ENCODE results near the gene MYMX.

The MYMX gene

DNA sequence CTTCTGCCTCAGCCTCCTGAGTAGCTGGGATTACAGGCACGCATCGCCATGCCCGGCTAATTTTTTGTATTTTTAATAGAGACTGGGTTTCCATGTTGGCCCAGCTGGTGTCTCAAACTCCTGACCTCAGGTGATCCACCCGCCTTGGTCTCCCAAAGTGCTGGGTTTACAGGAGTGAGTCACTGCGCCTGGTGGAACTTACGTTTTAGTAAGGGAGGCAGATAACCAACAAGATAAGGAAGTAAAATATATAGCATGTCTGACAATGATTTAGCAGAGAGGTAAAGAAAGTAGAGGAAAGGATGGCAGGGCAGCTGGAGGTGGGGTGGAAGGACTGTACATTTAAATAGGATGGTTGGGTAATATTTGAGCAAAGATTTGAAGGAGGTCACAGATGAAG, 12.8 kb upstream of the MYMX start:
- Mint-ChIP-seq H3K9me3 (no peaks in the 10 kb centered on the region), H3K27me3 (ENCODE audit: low read depth, poor library complexity) (peaks cover 13% of the 10 kb centered on the region), H3K4me3 (no peak overlapping the region), H3K4me1 (peaks cover 66% of the 10 kb centered on the region), H3K36me3 (ENCODE audit: low read depth) (no peaks in the 10 kb centered on the region), H3K27ac (no peak overlapping the region)
- no peak for DNase-seq
- no peak for TF ChIP-seq CTCF (IDR thresholded peaks at IDR 0.05)

GRCh38 chr6:44207966-44208365, 8.8 kb upstream of the MYMX start:
- Mint-ChIP-seq H3K27ac (peak overlapping the region; percentile 1), H3K27me3 (ENCODE audit: low read depth, poor library complexity) (peaks cover 20% of the 10 kb centered on the region), H3K36me3 (ENCODE audit: low read depth) (no peaks in the 10 kb centered on the region), H3K4me3 (no peak overlapping the region), H3K9me3 (no peaks in the 10 kb centered on the region), H3K4me1 (peaks cover 40% of the 10 kb centered on the region)
- no peak for TF ChIP-seq CTCF (IDR thresholded peaks at IDR 0.05)
- DNase-seq: no peak

DNA sequence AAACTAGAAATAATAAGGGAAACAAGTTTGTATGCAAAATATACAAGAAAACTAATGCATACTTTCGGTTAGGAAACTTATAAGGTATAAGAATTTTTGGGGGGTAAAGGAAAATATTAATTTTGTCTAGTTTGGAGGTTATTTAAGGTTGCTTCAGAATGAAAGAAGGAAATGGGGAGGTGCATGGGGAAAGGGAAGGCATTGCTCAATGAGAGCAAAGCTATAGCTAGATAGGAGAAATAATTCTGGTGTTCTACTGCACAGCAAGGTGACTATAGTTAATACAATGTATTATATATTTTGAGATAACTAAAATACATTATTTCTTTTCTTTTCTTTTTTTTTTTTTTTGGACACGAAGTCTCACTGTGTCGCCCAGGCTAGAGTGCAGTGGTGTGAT, 5.4 kb upstream of the MYMX start:
- Mint-ChIP-seq H3K9me3 (no peaks in the 10 kb centered on the region), H3K4me1 (peaks cover 28% of the 10 kb centered on the region), H3K4me3 (no peak overlapping the region), H3K36me3 (ENCODE audit: low read depth) (no peaks in the 10 kb centered on the region), H3K27me3 (ENCODE audit: low read depth, poor library complexity) (peaks cover 17% of the 10 kb centered on the region), H3K27ac (no peak overlapping the region)
- no peak for DNase-seq
- TF ChIP-seq CTCF (IDR thresholded peaks at IDR 0.05): no peak

- Mint-ChIP-seq H3K36me3 (ENCODE audit: low read depth) (no peaks in the 10 kb centered on the region), H3K4me3 (no peak overlapping the region), H3K4me1 (peaks cover 25% of the 10 kb centered on the region), H3K27me3 (ENCODE audit: low read depth, poor library complexity) (peaks cover 13% of the 10 kb centered on the region), H3K9me3 (no peaks in the 10 kb centered on the region), H3K27ac (no peak overlapping the region)
- no peak for TF ChIP-seq CTCF (IDR thresholded peaks at IDR 0.05)
- DNase-seq: no peak
Measured at GRCh38 chr6:44214307-44214706, 2.4 kb upstream of the MYMX start.

DNA sequence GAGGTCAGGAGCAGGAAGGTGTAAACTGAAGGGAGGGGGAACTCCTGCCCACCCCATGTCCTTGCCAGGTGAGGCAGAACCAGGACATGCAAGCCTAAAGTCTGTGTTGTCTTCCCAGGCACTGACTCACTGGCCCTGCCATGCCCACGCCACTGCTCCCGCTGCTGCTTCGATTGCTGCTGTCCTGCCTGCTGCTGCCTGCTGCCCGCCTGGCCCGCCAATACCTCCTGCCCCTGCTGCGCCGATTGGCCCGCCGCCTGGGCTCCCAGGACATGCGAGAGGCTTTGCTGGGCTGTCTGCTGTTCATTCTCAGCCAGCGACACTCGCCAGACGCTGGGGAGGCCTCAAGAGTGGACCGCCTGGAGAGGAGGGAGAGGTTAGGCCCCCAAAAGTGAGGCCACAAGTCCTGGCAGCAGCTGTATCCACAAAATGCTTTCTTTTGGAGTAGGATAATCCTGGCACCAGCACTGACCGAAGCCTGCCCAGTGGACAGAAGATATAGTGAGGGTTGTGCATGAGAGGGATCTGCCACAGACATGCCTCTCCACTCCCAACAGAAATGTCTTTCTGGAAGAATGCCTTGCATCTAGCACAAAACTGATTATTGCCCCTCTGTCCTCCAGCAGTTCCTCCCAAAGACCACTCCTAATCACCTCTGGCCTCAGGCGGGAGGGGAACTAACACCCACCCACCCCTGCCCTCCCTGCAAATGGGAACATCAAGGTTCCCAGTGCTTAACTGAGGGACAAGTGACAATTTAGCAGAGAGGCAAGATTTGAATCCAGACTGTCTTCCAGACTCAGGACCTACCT, 812 bp downstream of the MYMX start:
- H3K27me3 Mint-ChIP-seq (ENCODE audit: low read depth, poor library complexity): peaks cover 3% of the 10 kb centered on the region
- DNase-seq: peak; percentile 26
- H3K9me3 Mint-ChIP-seq: no peaks in the 10 kb centered on the region
- no peak overlapping the region for H3K27ac Mint-ChIP-seq
- H3K36me3 Mint-ChIP-seq (ENCODE audit: low read depth): no peaks in the 10 kb centered on the region
- peaks cover 37% of the 10 kb centered on the region for H3K4me1 Mint-ChIP-seq
- no peak for TF ChIP-seq CTCF (IDR thresholded peaks at IDR 0.05)
- no peak overlapping the region for H3K4me3 Mint-ChIP-seq
